ENCODE data around the gene NT5DC1.

DNA sequence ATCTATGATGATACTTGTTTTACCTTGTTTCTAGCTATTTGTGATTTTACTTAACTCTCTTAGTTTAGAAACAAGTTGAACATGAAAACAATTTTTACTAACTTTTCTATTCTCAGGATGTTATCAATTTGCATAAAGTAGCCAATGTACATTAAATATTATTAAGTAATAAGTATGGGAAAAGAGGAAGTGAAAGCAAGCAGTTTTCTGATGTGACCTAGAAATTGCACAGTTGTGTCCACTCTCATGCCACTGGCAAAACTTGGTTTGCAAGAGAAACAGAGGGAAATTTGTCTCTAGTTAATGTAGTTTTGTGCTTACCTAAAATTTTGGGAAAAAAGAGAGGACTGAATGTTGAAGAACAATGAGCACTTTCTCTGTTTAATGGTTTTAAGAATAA is 198.3 kb downstream of the NT5DC1 start:
- TF ChIP-seq, protein P1, sequence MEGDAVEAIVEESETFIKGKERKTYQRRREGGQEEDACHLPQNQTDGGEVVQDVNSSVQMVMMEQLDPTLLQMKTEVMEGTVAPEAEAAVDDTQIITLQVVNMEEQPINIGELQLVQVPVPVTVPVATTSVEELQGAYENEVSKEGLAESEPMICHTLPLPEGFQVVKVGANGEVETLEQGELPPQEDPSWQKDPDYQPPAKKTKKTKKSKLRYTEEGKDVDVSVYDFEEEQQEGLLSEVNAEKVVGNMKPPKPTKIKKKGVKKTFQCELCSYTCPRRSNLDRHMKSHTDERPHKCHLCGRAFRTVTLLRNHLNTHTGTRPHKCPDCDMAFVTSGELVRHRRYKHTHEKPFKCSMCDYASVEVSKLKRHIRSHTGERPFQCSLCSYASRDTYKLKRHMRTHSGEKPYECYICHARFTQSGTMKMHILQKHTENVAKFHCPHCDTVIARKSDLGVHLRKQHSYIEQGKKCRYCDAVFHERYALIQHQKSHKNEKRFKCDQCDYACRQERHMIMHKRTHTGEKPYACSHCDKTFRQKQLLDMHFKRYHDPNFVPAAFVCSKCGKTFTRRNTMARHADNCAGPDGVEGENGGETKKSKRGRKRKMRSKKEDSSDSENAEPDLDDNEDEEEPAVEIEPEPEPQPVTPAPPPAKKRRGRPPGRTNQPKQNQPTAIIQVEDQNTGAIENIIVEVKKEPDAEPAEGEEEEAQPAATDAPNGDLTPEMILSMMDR (IDR thresholded peaks at IDR 0.05 in 4 of 5, conservative IDR thresholded peaks at IDR 0.05 in 1 of 5): no peak
- TF ChIP-seq POLR2A (IDR thresholded peaks at IDR 0.05): no peak
